ENCODE results near the gene GOLPH3. TPM values are rescaled to one million over a fixed set of nuclear protein-coding genes. Genes with fewer than 3 reads are reported as not detected.

The GOLPH3 gene
- total RNA-seq, 1 experiment from 2014 or later: 115 TPM

GRCh38 chr5:32110111-32110696, 63.9 kb downstream of the GOLPH3 start:
- DNase-seq: no peak
- CTCF ChIA-PET: interaction anchor here (1.4 kb wide), 1 partner anchor 124 kb away, joined by 3 read pairs; no protein-coding TSS in a partner anchor
- Mint-ChIP-seq H3K27ac (ENCODE audit: unreplicated experiment) (no peak overlapping the region), H3K36me3 (ENCODE audit: insufficient read depth, unreplicated experiment) (peaks cover 47% of the 10 kb centered on the region), H3K4me3 (ENCODE audit: low read depth, unreplicated experiment) (no peak overlapping the region), H3K9me3 (ENCODE audit: low read depth, unreplicated experiment) (no peaks in the 10 kb centered on the region), H3K27me3 (ENCODE audit: unreplicated experiment) (no peaks in the 10 kb centered on the region), H3K4me1 (ENCODE audit: low read depth, unreplicated experiment) (peaks cover 9% of the 10 kb centered on the region)
- BruUV-seq (replicated peaks): no TSS peak
- TF ChIP-seq, protein P1, sequence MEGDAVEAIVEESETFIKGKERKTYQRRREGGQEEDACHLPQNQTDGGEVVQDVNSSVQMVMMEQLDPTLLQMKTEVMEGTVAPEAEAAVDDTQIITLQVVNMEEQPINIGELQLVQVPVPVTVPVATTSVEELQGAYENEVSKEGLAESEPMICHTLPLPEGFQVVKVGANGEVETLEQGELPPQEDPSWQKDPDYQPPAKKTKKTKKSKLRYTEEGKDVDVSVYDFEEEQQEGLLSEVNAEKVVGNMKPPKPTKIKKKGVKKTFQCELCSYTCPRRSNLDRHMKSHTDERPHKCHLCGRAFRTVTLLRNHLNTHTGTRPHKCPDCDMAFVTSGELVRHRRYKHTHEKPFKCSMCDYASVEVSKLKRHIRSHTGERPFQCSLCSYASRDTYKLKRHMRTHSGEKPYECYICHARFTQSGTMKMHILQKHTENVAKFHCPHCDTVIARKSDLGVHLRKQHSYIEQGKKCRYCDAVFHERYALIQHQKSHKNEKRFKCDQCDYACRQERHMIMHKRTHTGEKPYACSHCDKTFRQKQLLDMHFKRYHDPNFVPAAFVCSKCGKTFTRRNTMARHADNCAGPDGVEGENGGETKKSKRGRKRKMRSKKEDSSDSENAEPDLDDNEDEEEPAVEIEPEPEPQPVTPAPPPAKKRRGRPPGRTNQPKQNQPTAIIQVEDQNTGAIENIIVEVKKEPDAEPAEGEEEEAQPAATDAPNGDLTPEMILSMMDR (IDR thresholded peaks at IDR 0.05; ENCODE audit: unreplicated experiment): no peak
- intact Hi-C loops (cut with micrococcal nuclease; ENCODE audit: unreplicated experiment): no loop called here

- BruUV-seq (replicated peaks): no TSS peak
Measured at GRCh38 chr5:32109236-32109635, 64.9 kb downstream of the GOLPH3 start.

DNA sequence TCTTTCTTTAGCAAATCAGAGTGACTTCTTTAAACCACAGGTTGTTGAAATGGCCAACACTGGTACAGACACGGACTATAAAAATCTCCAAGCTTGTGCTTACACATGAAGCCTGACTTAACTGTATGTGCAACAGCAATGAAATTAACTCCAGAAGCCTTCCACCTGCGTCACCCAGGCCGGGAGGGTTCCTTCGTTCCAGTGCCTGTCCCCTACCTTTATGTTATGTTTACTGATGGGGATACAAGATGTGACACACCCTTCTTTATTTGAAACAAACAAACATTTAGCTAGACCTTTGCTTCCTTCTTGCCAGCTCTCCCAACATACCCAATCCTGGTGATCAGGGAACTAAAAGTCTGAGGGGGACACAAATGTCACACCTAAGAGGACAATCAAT, 66.0 kb downstream of the GOLPH3 start:
- DNase-seq: no peak
- peaks cover 59% of the 10 kb centered on the region for H3K36me3 Mint-ChIP-seq (ENCODE audit: insufficient read depth, unreplicated experiment)
- H3K4me3 Mint-ChIP-seq (ENCODE audit: low read depth, unreplicated experiment): no peak overlapping the region
- CTCF ChIA-PET: interaction anchor here (0.6 kb wide), 1 partner anchor 17 kb away, joined by 5 read pairs; no protein-coding TSS in a partner anchor
- BruUV-seq (replicated peaks): no TSS peak
- intact Hi-C loops (cut with micrococcal nuclease; ENCODE audit: unreplicated experiment): no loop called here
- TF ChIP-seq, protein P1 (IDR thresholded peaks at IDR 0.05; ENCODE audit: unreplicated experiment): no peak
- no peak overlapping the region for H3K27ac Mint-ChIP-seq (ENCODE audit: unreplicated experiment)
- H3K9me3 Mint-ChIP-seq (ENCODE audit: low read depth, unreplicated experiment): no peaks in the 10 kb centered on the region
- no peaks in the 10 kb centered on the region for H3K27me3 Mint-ChIP-seq (ENCODE audit: unreplicated experiment)
- H3K4me1 Mint-ChIP-seq (ENCODE audit: low read depth, unreplicated experiment): peaks cover 9% of the 10 kb centered on the region

More at GRCh38 chr5:32109236-32109635, 64.9 kb downstream of the GOLPH3 start:
- peak overlapping the region; percentile 69 for H3K27ac Mint-ChIP-seq (ENCODE audit: unreplicated experiment)
- TF ChIP-seq, protein P1 (IDR thresholded peaks at IDR 0.05; ENCODE audit: unreplicated experiment): no peak
- H3K27me3 Mint-ChIP-seq (ENCODE audit: unreplicated experiment): no peaks in the 10 kb centered on the region
- DNase-seq: no peak
- H3K36me3 Mint-ChIP-seq (ENCODE audit: insufficient read depth, unreplicated experiment): peaks cover 52% of the 10 kb centered on the region
- H3K9me3 Mint-ChIP-seq (ENCODE audit: low read depth, unreplicated experiment): no peaks in the 10 kb centered on the region
- intact Hi-C loops (cut with micrococcal nuclease; ENCODE audit: unreplicated experiment): no loop called here
- CTCF ChIA-PET: interaction anchor here (0.7 to 1.4 kb wide), 2 partner anchors 125 to 294 kb away, joined by 3 read pairs; no protein-coding TSS in a partner anchor
- H3K4me1 Mint-ChIP-seq (ENCODE audit: low read depth, unreplicated experiment): peaks cover 9% of the 10 kb centered on the region
- no peak overlapping the region for H3K4me3 Mint-ChIP-seq (ENCODE audit: low read depth, unreplicated experiment)

- TF ChIP-seq, protein P1 (IDR thresholded peaks at IDR 0.05; ENCODE audit: unreplicated experiment): no peak
- H3K9me3 Mint-ChIP-seq (ENCODE audit: low read depth, unreplicated experiment): no peaks in the 10 kb centered on the region
- no peak overlapping the region for H3K4me3 Mint-ChIP-seq (ENCODE audit: low read depth, unreplicated experiment)
- no peaks in the 10 kb centered on the region for H3K27me3 Mint-ChIP-seq (ENCODE audit: unreplicated experiment)
- intact Hi-C loops (cut with micrococcal nuclease; ENCODE audit: unreplicated experiment): no loop called here
- DNase-seq: no peak
- CTCF ChIA-PET: interaction anchor here (0.6 to 0.8 kb wide), 3 partner anchors 23 to 330 kb away, joined by 4 to 7 read pairs (median 4); no protein-coding TSS in a partner anchor
- no TSS peak for BruUV-seq (replicated peaks)
- H3K4me1 Mint-ChIP-seq (ENCODE audit: low read depth, unreplicated experiment): peaks cover 9% of the 10 kb centered on the region
- peaks cover 52% of the 10 kb centered on the region for H3K36me3 Mint-ChIP-seq (ENCODE audit: insufficient read depth, unreplicated experiment)
- H3K27ac Mint-ChIP-seq (ENCODE audit: unreplicated experiment): no peak overlapping the region
Measured at GRCh38 chr5:32107291-32107690, 66.8 kb downstream of the GOLPH3 start.

Data from Calu3 (cell line).